ENCODE data around the gene LBHD2.
A peak's percentile ranks its signal among the peaks of the same experiment; 100 is the strongest.
"Not testable (repeated sequence)": the region's sequence is repeated elsewhere in the genome, so short reads cannot be mapped to it uniquely, and the experiment has no call there.

LBHD2 gene

GRCh38 chr14:103045371-103045869 lies 38.6 kb upstream of the LBHD2 start:
- Histone ChIP-seq H3K27ac (replicated peaks) (no peak overlapping the region), H3K4me3 (replicated peaks; ENCODE audit: insufficient read depth, low read length) (no peak overlapping the region), H3K27me3 (ENCODE audit: insufficient read depth, poor library complexity, severe bottlenecking) (peaks cover 6% of the 10 kb centered on the region)
- DNase-seq (ENCODE audit: low read depth in 1 of 2, low spot score in 1 of 2) = no peak
- TF ChIP-seq SPI1 (IDR thresholded peaks at IDR 0.05; ENCODE audit: borderline replicate concordance, low read depth) (no peak), REST (IDR thresholded peaks at IDR 0.05; ENCODE audit: insufficient replicate concordance, low read depth) (peak; percentile 90)

GRCh38 chr14:103047453-103047852 lies 36.6 kb upstream of the LBHD2 start:
- H3K27ac ChIP-seq (replicated peaks) = not testable (repeated sequence)

GRCh38 chr14:103050935-103051334 lies 33.1 kb upstream of the LBHD2 start:
- DNase-seq (ENCODE audit: low read depth in 1 of 2, low spot score in 1 of 2) = no peak
- Histone ChIP-seq H3K27me3 (ENCODE audit: insufficient read depth, poor library complexity, severe bottlenecking) (peaks cover 13% of the 10 kb centered on the region), H3K27ac (replicated peaks) (no peak overlapping the region), H3K4me3 (replicated peaks; ENCODE audit: insufficient read depth, low read length) (no peak overlapping the region)
- TF ChIP-seq GABPA (IDR thresholded peaks at IDR 0.05; ENCODE audit: low read depth) (no peak), REST (IDR thresholded peaks at IDR 0.05; ENCODE audit: insufficient replicate concordance, low read depth) (no peak), SPI1 (IDR thresholded peaks at IDR 0.05; ENCODE audit: borderline replicate concordance, low read depth) (no peak), CTCF (IDR thresholded peaks at IDR 0.05; ENCODE audit: insufficient read depth, low read length) (no peak)

More at GRCh38 chr14:103047453-103047852, 36.6 kb upstream of the LBHD2 start:
- not testable (repeated sequence) for H3K4me3 ChIP-seq (replicated peaks; ENCODE audit: insufficient read depth, low read length); H3K27me3 ChIP-seq (ENCODE audit: insufficient read depth, poor library complexity, severe bottlenecking); DNase-seq (ENCODE audit: low read depth in 1 of 2, low spot score in 1 of 2)

GRCh38 chr14:103052407-103052806 lies 31.6 kb upstream of the LBHD2 start:
- no peak for TF ChIP-seq REST (IDR thresholded peaks at IDR 0.05; ENCODE audit: insufficient replicate concordance, low read depth)
- TF ChIP-seq SPI1 (IDR thresholded peaks at IDR 0.05; ENCODE audit: borderline replicate concordance, low read depth) = peak; percentile 38; the same call in 1 of the 2 replicates
- peak in 1 of 2 experiments; percentile 55 for DNase-seq (ENCODE audit: low read depth in 1 of 2, low spot score in 1 of 2)
- Histone ChIP-seq H3K27me3 (ENCODE audit: insufficient read depth, poor library complexity, severe bottlenecking) (peaks cover 14% of the 10 kb centered on the region), H3K4me3 (replicated peaks; ENCODE audit: insufficient read depth, low read length) (no peak overlapping the region), H3K27ac (replicated peaks) (no peak overlapping the region)

- no peak for TF ChIP-seq REST (IDR thresholded peaks at IDR 0.05; ENCODE audit: insufficient replicate concordance, low read depth)
- TF ChIP-seq SPI1 (IDR thresholded peaks at IDR 0.05; ENCODE audit: borderline replicate concordance, low read depth) = no peak
- no peak for TF ChIP-seq GABPA (IDR thresholded peaks at IDR 0.05; ENCODE audit: low read depth)
- TF ChIP-seq CTCF (IDR thresholded peaks at IDR 0.05; ENCODE audit: insufficient read depth, low read length) = no peak
- TF ChIP-seq POLR2AphosphoS5 (IDR thresholded peaks at IDR 0.05; ENCODE audit: low read depth) = no peak
- Histone ChIP-seq H3K4me3 (replicated peaks; ENCODE audit: insufficient read depth, low read length) (no peak overlapping the region), H3K27me3 (ENCODE audit: insufficient read depth, poor library complexity, severe bottlenecking) (peaks cover 36% of the 10 kb centered on the region), H3K27ac (replicated peaks) (no peak overlapping the region)
- DNase-seq (ENCODE audit: low read depth in 1 of 2, low spot score in 1 of 2) = no peak
These were observed 28.3 kb upstream of the LBHD2 start for GRCh38 chr14:103055695-103056094.

Data from HL-60 (cell line).